Measurements from ENCODE around the gene HIPK3.

- TF ChIP-seq BMI1 (IDR thresholded peaks at IDR 0.05; ENCODE audit: low read length) (no peak), MAX (CRISPR knock-in tag; IDR thresholded peaks at IDR 0.05) (no peak), AFF4 (CRISPR knock-in tag; IDR thresholded peaks at IDR 0.05) (no peak), ATF7 (IDR thresholded peaks at IDR 0.05) (no peak), ZFX (CRISPR knock-in tag; IDR thresholded peaks at IDR 0.05) (no peak), ZBTB33 (CRISPR knock-in tag; IDR thresholded peaks at IDR 0.05) (no peak), POLR3G (IDR thresholded peaks at IDR 0.05; ENCODE audit: extremely low read depth, insufficient read length, insufficient replicate concordance) (no peak), FOXP1 (CRISPR knock-in tag; IDR thresholded peaks at IDR 0.05) (no peak), TCF7L2 (IDR thresholded peaks at IDR 0.05; ENCODE audit: low read depth, low read length) (no peak), ZNF408 (CRISPR knock-in tag; IDR thresholded peaks at IDR 0.05; ENCODE audit: low read depth) (no peak)
These were observed 116.5 kb downstream of the HIPK3 start for GRCh38 chr11:33373636-33374035.
